AG04449 (cell line): ENCODE measurements around the gene OTOGL.

ENCODE experiments used
- CTCF ChIA-PET: fragments of 350-600 bp; formaldehyde crosslinking; extraction: SDS; loops from one replicate; lab custom pipeline; 2021; ENCODE audit warnings: antibody characterized with exemption; lab: Yijun Ruan, JAX
- POLR2A ChIA-PET: fragments of 400-600, 350-600 bp; formaldehyde crosslinking; extraction: SDS; loops from one replicate; lab custom pipeline; 2020; ENCODE audit warnings: antibody characterized with exemption, inconsistent platforms; lab: Yijun Ruan, JAX
- DNase-seq: peaks from one replicate; pipeline ENCODE4 v3.0.0-alpha.2; 2010; ENCODE audit warnings: low read depth, low spot score
- H3K4me3 ChIP-seq: 2 replicates; pipeline ENCODE4 v1.5.1; 2011; ENCODE audit warnings: low read depth, mild to moderate bottlenecking, control low read depth, low read length
- CTCF ChIP-seq: IDR thresholded peaks from one replicate; pipeline ENCODE4 v1.5.1; 2011; ENCODE audit warnings: mild to moderate bottlenecking, moderate library complexity, low read length, control low read depth, inconsistent platforms; ENCODE audit not compliant: insufficient read depth; ENCODE audit errors: missing control alignments

OTOGL gene

DNA sequence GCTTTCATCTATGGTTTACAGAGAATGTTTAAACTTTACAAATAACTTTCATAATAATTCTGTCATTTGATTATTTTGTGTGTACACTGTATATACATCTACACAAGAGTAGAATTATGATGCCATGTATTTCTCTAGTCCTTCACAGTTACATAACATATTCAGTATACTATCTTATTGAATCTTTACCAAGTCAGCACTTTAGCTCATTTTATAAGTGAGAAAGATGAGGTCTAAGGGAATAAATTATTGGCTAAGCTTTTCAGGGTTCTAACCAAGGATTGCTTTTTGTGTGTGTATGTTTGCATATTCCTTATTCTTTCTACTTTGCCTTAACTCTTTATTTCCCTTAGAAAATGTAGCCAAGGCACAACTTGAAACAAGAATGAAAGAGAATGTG is 260.4 kb downstream of the OTOGL start:
- no peak for DNase-seq
- no peak for TF ChIP-seq CTCF
- CTCF ChIA-PET = interaction anchor here (1.5 kb wide), 1 partner anchor 47 kb away, joined by 4 read pairs; no protein-coding TSS in a partner anchor
- no peak overlapping the region for H3K4me3 ChIP-seq
- POLR2A ChIA-PET = no interaction called here

GRCh38 chr12:80364056-80364455 is 264.7 kb downstream of the OTOGL start:
- DNase-seq = no peak
- H3K4me3 ChIP-seq = no peak overlapping the region
- ChIA-PET CTCF (no interaction called here), POLR2A (no interaction called here)
- no peak for TF ChIP-seq CTCF

- DNase-seq = no peak
- CTCF ChIA-PET = no interaction called here
- POLR2A ChIA-PET = no interaction called here
- TF ChIP-seq CTCF = no peak
- no peak overlapping the region for H3K4me3 ChIP-seq
These were observed 274.3 kb downstream of the OTOGL start for GRCh38 chr12:80373666-80374065.

DNA sequence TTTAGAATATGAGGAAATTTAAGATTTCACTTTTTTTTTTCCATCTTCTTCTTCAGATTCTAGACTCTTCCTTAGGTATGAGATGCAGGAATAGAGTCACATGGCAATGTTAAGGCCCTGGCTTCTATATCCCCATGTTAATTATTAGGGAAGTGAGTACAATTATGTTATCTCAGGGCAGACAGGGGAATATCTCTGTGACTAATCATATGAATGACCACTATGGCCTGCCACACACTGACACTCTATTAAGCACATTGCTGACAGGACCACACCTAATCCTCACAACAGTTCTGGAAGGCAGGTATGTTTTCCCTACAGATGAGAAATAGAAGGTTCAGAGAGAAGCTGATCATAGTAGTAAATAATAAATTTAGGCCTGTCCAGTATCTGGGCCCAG is 275.3 kb downstream of the OTOGL start:
- H3K4me3 ChIP-seq = no peak overlapping the region
- no peak for TF ChIP-seq CTCF
- ChIA-PET POLR2A (no interaction called here), CTCF (no interaction called here)
- no peak for DNase-seq

GRCh38 chr12:80377140-80377794 is 277.9 kb downstream of the OTOGL start:
- DNase-seq = no peak
- H3K4me3 ChIP-seq = no peak overlapping the region
- no peak for TF ChIP-seq CTCF
- ChIA-PET POLR2A (no interaction called here), CTCF (no interaction called here)

GRCh38 chr12:80381121-80381520 is 281.8 kb downstream of the OTOGL start:
- POLR2A ChIA-PET = interaction anchor here (0.6 kb wide), 1 partner anchor 19 kb away, joined by 3 read pairs; no protein-coding TSS in a partner anchor
- H3K4me3 ChIP-seq = no peak overlapping the region
- TF ChIP-seq CTCF = no peak
- DNase-seq = no peak
- CTCF ChIA-PET = no interaction called here
